Brain microvascular endothelial cell (primary cell): Measurements from ENCODE around the gene NCBP1.
"Not testable (repeated sequence)": the region's sequence is repeated elsewhere in the genome, so short reads cannot be mapped to it uniquely, and the experiment has no call there.

Experiments
- DNase-seq: peaks from one replicate; pipeline ENCODE4 v3.0.0-alpha.2; 2020
- H3K27ac ChIP-seq: fragments of 250-450 bp; sonication (Bioruptor Pico); 2 replicates; pipeline ENCODE4 v1.5.1; 2020; ENCODE audit warnings: mild to moderate bottlenecking, moderate library complexity
- H3K27me3 ChIP-seq: fragments of 250-450 bp; sonication (Bioruptor Pico); replicated peaks from 2 replicates; pipeline ENCODE4 v1.5.1; 2020; ENCODE audit warnings: mild to moderate bottlenecking
- H3K36me3 ChIP-seq: fragments of 250-450 bp; sonication (Bioruptor Pico); replicated peaks from 2 replicates; pipeline ENCODE4 v1.5.1; 2020; ENCODE audit warnings: mild to moderate bottlenecking
- H3K4me3 ChIP-seq: 2 replicates; pipeline ENCODE4 v1.5.1; 2011; ENCODE audit warnings: low read depth, mild to moderate bottlenecking, control low read depth, low read length, moderate library complexity
- in situ Hi-C: cut with HindIII; loops from 2 replicates; pipeline ENCODE4 v1.10.0; 2017; ENCODE audit warnings: low sequenced_read_pairs, low pct_ligation_motif_present
- TF ChIP-seq, protein P1 (sequence below): IDR thresholded peaks from 2 replicates; pipeline ENCODE4 v1.5.1; 2011; ENCODE audit warnings: low read depth, mild to moderate bottlenecking, moderate library complexity, low read length, control low read depth, inconsistent platforms; ENCODE audit errors: missing control alignments

Gene NCBP1

DNA sequence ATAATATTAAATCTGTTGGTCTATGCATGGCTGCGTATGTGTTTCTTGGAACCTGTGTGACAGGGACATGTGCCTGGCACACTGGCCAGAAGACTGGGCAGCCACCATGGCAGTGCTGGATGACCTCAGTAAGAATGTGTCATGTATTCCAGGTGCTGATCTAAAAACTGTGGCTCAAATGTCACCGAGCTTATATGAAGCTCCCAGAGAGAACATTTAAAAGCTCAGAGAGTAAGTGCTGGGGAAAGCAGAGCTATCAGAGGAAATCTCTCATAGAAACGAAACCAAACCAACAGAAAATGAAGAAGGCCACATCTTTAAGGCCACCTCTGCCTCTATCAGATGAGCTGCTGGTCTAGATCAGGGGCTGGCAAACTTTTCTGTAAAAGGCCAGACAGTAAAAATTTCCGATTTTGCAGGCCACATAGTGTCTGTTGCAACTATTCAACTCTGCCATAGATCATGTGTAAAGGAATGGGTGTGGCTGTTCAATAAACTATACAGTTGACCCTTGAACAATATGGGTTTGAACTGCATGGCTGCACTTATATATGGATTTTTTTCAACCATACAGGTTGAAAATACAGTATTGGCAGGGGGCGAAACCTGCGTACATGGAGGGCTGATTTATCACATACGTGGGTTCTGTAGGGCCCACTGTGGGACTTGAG is 32.3 kb upstream of the NCBP1 start:
- H3K4me3 ChIP-seq, result no peak overlapping the region
- TF ChIP-seq, protein P1, sequence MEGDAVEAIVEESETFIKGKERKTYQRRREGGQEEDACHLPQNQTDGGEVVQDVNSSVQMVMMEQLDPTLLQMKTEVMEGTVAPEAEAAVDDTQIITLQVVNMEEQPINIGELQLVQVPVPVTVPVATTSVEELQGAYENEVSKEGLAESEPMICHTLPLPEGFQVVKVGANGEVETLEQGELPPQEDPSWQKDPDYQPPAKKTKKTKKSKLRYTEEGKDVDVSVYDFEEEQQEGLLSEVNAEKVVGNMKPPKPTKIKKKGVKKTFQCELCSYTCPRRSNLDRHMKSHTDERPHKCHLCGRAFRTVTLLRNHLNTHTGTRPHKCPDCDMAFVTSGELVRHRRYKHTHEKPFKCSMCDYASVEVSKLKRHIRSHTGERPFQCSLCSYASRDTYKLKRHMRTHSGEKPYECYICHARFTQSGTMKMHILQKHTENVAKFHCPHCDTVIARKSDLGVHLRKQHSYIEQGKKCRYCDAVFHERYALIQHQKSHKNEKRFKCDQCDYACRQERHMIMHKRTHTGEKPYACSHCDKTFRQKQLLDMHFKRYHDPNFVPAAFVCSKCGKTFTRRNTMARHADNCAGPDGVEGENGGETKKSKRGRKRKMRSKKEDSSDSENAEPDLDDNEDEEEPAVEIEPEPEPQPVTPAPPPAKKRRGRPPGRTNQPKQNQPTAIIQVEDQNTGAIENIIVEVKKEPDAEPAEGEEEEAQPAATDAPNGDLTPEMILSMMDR, result no peak
- in situ Hi-C loops, result no loop called here
- no peaks in the 10 kb centered on the region for H3K27me3 ChIP-seq
- no peak overlapping the region for H3K27ac ChIP-seq
- H3K36me3 ChIP-seq, result peaks cover 40% of the 10 kb centered on the region
- no peak for DNase-seq

DNA sequence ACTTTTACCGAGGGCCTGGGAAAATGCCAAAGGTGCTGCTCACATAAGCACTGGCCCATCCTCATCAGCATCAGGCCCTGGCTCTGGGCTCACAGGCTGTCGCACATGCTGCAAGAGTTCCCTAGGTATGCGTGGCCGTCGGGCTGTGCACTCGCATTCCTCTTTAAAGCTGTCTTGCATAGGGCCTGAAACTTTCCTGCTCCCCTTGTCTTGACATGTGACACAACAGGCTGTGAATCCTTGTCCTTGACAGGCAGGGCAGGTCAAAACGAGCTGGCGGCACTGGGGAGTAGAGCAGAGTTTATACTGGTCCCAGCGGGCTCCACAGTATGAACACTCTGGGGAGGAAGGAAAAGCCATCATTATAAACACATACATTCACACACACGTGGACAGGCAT is 31.2 kb upstream of the NCBP1 start:
- in situ Hi-C loops, result no loop called here
- Histone ChIP-seq H3K36me3 (peaks cover 40% of the 10 kb centered on the region), H3K4me3 (no peak overlapping the region), H3K27ac (no peak overlapping the region), H3K27me3 (no peaks in the 10 kb centered on the region)
- TF ChIP-seq, protein P1, result no peak
- DNase-seq, result no peak

DNA sequence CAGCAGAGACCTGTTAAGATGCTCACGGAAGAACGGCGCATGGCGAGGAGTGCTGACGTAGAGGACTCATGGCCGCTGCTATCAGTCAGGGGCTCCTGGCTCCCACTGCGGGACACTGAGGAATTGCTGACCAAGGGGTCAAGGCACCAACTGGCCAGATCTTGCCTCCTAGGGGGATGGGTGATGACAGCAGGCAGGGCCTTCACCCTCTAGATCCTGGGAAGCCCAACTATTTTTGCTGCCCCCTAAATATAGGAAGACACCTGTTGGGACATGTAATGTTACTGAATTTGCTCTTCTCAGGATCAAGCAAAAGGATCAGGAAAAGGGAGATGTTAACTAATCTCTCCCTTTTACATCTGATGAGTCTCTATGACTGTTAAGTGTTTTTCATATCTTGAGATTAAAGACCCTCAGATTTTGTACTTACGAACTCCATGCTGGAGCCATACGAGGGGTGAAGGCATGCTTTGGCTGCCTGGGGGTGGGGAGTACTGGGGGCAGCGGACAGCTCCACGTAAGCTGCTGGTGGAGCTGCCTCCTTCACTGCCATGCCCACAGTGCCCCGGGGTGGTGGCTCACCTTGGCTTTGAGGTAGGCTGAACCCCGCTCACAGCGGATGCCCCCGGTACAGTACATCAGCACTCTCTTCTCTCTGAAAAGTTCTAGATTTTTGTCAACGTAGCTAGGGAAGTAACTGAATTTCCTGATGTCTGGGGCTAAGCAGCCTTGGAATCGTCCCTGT is 28.5 kb upstream of the NCBP1 start:
- in situ Hi-C loops, result no loop called here
- Histone ChIP-seq H3K4me3 (no peak overlapping the region), H3K27ac (no peak overlapping the region), H3K36me3 (peaks cover 40% of the 10 kb centered on the region), H3K27me3 (no peaks in the 10 kb centered on the region)
- DNase-seq, result no peak
- TF ChIP-seq, protein P1, result no peak

DNA sequence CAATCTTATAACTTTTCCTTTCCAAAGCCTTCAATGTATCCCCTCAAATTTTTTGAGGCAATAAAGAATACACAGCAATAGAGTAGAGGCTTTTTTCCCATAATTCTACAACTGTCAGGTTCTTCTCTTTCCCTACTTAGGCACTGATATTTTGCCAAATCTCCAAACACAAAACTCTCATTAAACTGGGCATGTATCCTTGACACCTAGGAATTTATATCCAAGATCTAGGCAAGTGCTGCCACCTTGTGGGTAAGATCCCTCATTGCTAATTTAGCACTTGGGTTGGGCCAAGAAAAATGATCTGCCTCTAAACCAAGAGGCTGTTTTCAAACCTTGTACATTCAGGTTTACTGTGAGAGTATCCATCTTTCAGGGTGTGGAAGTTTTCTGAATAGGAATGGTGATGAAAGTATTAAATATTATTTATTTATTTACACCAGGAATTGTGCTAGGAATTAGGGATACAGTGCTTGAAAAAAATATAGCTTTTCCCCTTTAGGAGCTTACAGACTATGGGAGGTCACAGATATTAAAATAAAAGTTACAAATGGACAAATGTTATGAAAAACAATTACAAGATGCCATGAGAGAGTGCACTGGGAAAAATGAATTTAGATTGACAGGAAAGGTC is 18.1 kb upstream of the NCBP1 start:
- in situ Hi-C loops, result no loop called here
- H3K36me3 ChIP-seq, result peaks cover 9% of the 10 kb centered on the region
- H3K27ac ChIP-seq, result no peak overlapping the region
- H3K27me3 ChIP-seq, result no peaks in the 10 kb centered on the region
- no peak overlapping the region for H3K4me3 ChIP-seq
- peak; percentile 52 for DNase-seq
- TF ChIP-seq, protein P1, result peak; percentile 82

DNA sequence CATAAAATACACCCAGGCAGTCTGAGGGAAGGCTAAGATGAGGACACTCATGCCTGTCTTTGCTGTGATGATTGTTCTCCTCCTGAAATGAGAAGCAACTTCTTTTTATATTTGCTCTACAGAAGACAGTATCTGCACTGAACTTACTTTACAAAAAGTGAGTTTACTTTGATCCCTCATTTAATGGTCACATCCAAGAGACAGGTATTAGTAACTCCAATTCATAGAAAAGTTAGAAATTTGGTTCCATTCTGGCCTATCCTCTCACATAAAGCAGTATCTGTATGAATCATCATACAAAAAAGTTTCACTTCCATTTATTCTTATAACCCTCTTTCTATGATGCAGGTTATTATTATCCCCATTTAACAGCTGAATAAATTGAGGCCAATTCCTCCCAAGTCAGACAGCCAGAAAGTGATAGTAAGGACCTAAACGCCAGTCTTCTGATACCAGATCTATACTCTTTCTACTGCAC is 15.6 kb upstream of the NCBP1 start:
- Histone ChIP-seq H3K27me3 (no peaks in the 10 kb centered on the region), H3K27ac (no peak overlapping the region), H3K4me3 (no peak overlapping the region), H3K36me3 (peaks cover 7% of the 10 kb centered on the region)
- no peak for DNase-seq
- in situ Hi-C loops, result no loop called here
- TF ChIP-seq, protein P1, result no peak

DNA sequence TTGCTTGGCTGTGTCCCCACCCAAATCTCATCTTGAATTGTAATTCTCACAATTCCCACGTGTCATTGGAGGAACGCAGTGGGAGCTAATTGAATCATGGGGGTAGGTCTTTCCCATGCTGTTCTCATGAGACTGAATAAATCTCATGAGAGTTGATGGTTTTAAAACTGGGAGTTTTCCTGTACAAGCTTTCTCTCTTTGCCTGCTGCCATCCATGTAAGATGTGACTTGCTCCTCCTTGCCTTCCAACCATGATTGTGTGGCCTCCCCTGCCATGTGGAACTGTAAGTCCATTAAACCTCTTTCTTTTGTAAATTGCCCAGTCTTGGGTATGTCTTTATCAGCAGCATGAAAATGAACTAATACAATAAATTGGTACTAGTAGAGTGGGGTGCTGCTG is 13.6 kb upstream of the NCBP1 start:
- H3K4me3 ChIP-seq, DNase-seq, H3K36me3 ChIP-seq, H3K27me3 ChIP-seq, in situ Hi-C loops, H3K27ac ChIP-seq: not testable (repeated sequence)

DNA sequence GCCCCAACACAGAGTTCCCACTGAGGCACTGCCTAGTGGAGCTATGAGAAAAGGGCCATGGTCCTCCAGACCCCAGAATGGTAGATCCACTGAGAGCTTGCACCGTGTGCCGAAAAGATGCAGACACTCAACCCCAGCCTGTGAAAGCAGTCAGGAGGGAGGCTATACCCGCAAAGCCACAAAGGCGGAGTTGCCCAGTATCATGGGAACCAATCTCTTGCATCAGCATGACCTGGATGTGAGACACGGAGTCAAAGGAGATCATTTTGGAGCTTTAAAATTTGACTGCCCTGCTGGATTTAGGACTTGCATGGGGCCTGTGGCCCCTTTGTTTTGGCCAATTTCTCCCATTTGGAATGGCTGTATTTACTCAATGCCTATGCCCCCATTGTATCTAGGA is 11.1 kb upstream of the NCBP1 start:
- H3K4me3 ChIP-seq, H3K27ac ChIP-seq, in situ Hi-C loops, DNase-seq, H3K27me3 ChIP-seq: not testable (repeated sequence)
- H3K36me3 ChIP-seq, result peaks cover 12% of the 10 kb centered on the region
